ENCODE measurements around the gene KCNK7.

The KCNK7 gene

GRCh38 chr11:65610404-65610803, 14.8 kb upstream of the KCNK7 start:
- DNase-seq: no peak

GRCh38 chr11:65609665-65610064, 14.1 kb upstream of the KCNK7 start:
- no peak for DNase-seq

- no peak for DNase-seq
These were observed 13.6 kb upstream of the KCNK7 start for GRCh38 chr11:65609229-65609628.

GRCh38 chr11:65607614-65608426, 12.2 kb upstream of the KCNK7 start:
- no peak for DNase-seq

GRCh38 chr11:65606876-65607613, 11.4 kb upstream of the KCNK7 start:
- peak; percentile 25 for DNase-seq

GRCh38 chr11:65604258-65604657, 8.7 kb upstream of the KCNK7 start:
- no peak for DNase-seq

- DNase-seq: no peak
These were observed 4.3 kb upstream of the KCNK7 start for GRCh38 chr11:65599955-65600246.

GRCh38 chr11:65599216-65599954, 3.8 kb upstream of the KCNK7 start:
- no peak for DNase-seq

GRCh38 chr11:65598258-65598699, 2.7 kb upstream of the KCNK7 start:
- DNase-seq: no peak

GRCh38 chr11:65596520-65596919, 920 bp upstream of the KCNK7 start:
- DNase-seq: no peak

- DNase-seq: no peak
These were observed 469 bp downstream of the KCNK7 start for GRCh38 chr11:65595131-65595530.

GRCh38 chr11:65593518-65594414, 1.8 kb downstream of the KCNK7 start:
- DNase-seq: no peak

GRCh38 chr11:65592858-65593517, 2.6 kb downstream of the KCNK7 start:
- no peak for DNase-seq

GRCh38 chr11:65591939-65592857, 3.4 kb downstream of the KCNK7 start:
- no peak for DNase-seq

- no peak for DNase-seq
These were observed 5.3 kb downstream of the KCNK7 start for GRCh38 chr11:65590240-65590738.

GRCh38 chr11:65589444-65590239, 6.0 kb downstream of the KCNK7 start:
- no peak for DNase-seq

- DNase-seq: peak; percentile 92
These were observed 7.2 kb downstream of the KCNK7 start for GRCh38 chr11:65588199-65589054.

- DNase-seq: no peak
These were observed 8.9 kb downstream of the KCNK7 start for GRCh38 chr11:65586676-65587075.

GRCh38 chr11:65586247-65586630, 9.4 kb downstream of the KCNK7 start:
- DNase-seq: no peak

All from activated CD4-positive, alpha-beta T cell treated with anti-CD3 and anti-CD28 coated beads, Interleukin-2, amount 50 U/mL, for 16 hours (primary cell).